Erythroblast (primary cell): Measurements from ENCODE around the gene ADGRD2.

Experiments used
- GATA1 ChIP-seq: IDR thresholded peaks from 2 replicates; pipeline ENCODE4 v1.6.1; 2011; ENCODE audit warnings: low read depth, mild to moderate bottlenecking, control low read depth, low read length, moderate library complexity
- POLR2A ChIP-seq: IDR thresholded peaks from 2 replicates; pipeline ENCODE4 v1.6.1; 2011; ENCODE audit warnings: mild to moderate bottlenecking, low read length

GRCh38 chr9:124458441-124458840 is 8.2 kb downstream of the ADGRD2 start:
- TF ChIP-seq POLR2A (no peak), GATA1 (no peak)
